Endodermal cell (in vitro differentiated cells): ENCODE data around the gene NAALADL2. TPM values are rescaled to one million over a fixed set of nuclear protein-coding genes. Genes with fewer than 3 reads are reported as not detected.

Source experiments
- DNase-seq: peaks from one replicate; pipeline ENCODE4 v3.0.0-alpha.2; 2017
- H3K27ac ChIP-seq: 2 replicates; pipeline ENCODE4 v1.5.1; 2013; ENCODE audit warnings: mild to moderate bottlenecking, low read depth, low read length, moderate library complexity
- H3K27me3 ChIP-seq: 2 replicates; pipeline ENCODE4 v1.6.1; 2013; ENCODE audit warnings: mild to moderate bottlenecking, low read length, moderate library complexity; ENCODE audit not compliant: insufficient read depth, control insufficient read depth, poor library complexity, severe bottlenecking
- H3K36me3 ChIP-seq: 2 replicates; pipeline ENCODE4 v1.7.0; 2013; ENCODE audit warnings: mild to moderate bottlenecking, low read length, moderate library complexity; ENCODE audit not compliant: control insufficient read depth, insufficient read depth
- H3K4me1 ChIP-seq: one replicate; pipeline ENCODE4 v1.7.0; 2013; ENCODE audit warnings: low read length; ENCODE audit not compliant: control insufficient read depth, insufficient read depth
- H3K4me3 ChIP-seq: 2 replicates; pipeline ENCODE4 v1.5.1; 2013; ENCODE audit warnings: mild to moderate bottlenecking, low read length, moderate library complexity
- H3K9ac ChIP-seq: 2 replicates; pipeline ENCODE4 v1.6.1; 2013; ENCODE audit warnings: mild to moderate bottlenecking, low read length, moderate library complexity; ENCODE audit not compliant: poor library complexity, severe bottlenecking; ENCODE audit errors: extremely low read depth
- H3K9me3 ChIP-seq: 2 replicates; pipeline ENCODE4 v1.6.1; 2013; ENCODE audit warnings: mild to moderate bottlenecking, low read length, moderate library complexity; ENCODE audit not compliant: control insufficient read depth
- H3K27ac Mint-ChIP-seq: 2 replicates; pipeline ENCODE4 v1.8.0; 2020; ENCODE audit warnings: mixed read lengths
- H3K27me3 Mint-ChIP-seq: 2 replicates; pipeline ENCODE4 v1.8.0; 2021; ENCODE audit warnings: mild to moderate bottlenecking, mixed read lengths; ENCODE audit not compliant: insufficient read depth
- H3K36me3 Mint-ChIP-seq: 2 replicates; pipeline ENCODE4 v1.8.0; 2020; ENCODE audit warnings: low read depth, mixed read lengths
- H3K4me1 Mint-ChIP-seq: 2 replicates; pipeline ENCODE4 v1.8.0; 2020; ENCODE audit warnings: mixed read lengths
- H3K4me3 Mint-ChIP-seq: 2 replicates; pipeline ENCODE4 v1.8.0; 2020; ENCODE audit warnings: mild to moderate bottlenecking, moderate library complexity, mixed read lengths
- H3K9me3 Mint-ChIP-seq: 2 replicates; pipeline ENCODE4 v1.8.0; 2020; ENCODE audit warnings: mild to moderate bottlenecking, mixed read lengths
- CTCF ChIP-seq: fragments of 200-600 bp; sonication (generic); conservative IDR thresholded peaks from 2 replicates; pipeline ENCODE4 v1.5.0; 2021; ENCODE audit warnings: antibody characterized with exemption, mild to moderate bottlenecking
- WGBS, 2 experiments: methylation state at CpG; one replicate each; pipeline versions ENCODE4 v1.1.5 to v1.1.7; 2013; ENCODE audit warnings: missing lambda C conversion rate in 2 of 2, mixed read lengths in 1 of 2; ENCODE audit not compliant: insufficient coverage in 1 of 2, insufficient read length in 1 of 2; 5-methylcytosine and 5-hydroxymethylcytosine counted together
- total RNA-seq, 2 donors: library from RNA; stranded (reverse); fragmentation: NEBNext Ultra II Directional in 1 of 2; extraction: Animal tissue kit (Norgen Biotek cat#: 25700) in 1 of 2; gene quantifications; 2 replicates in 1 of 2; 3 replicates in 1 of 2; pipeline ENCODE4 v1.2.1, GENCODE V29; 2021

Gene NAALADL2
- total RNA-seq, 2 donors from 2014 or later: 1.6 to 1.8 TPM

- DNase-seq: no peak
- Histone ChIP-seq H3K9ac (no peak overlapping the region), H3K27me3 (no peaks in the 10 kb centered on the region), H3K4me3 (no peak overlapping the region), H3K4me1 (no peaks in the 10 kb centered on the region), H3K27ac (no peak overlapping the region), H3K9me3 (no peaks in the 10 kb centered on the region), H3K36me3 (no peaks in the 10 kb centered on the region)
- Mint-ChIP-seq H3K4me3 (no peak overlapping the region), H3K27me3 (peaks cover 11% of the 10 kb centered on the region), H3K9me3 (no peaks in the 10 kb centered on the region), H3K4me1 (peaks cover 14% of the 10 kb centered on the region), H3K27ac (no peak overlapping the region), H3K36me3 (no peaks in the 10 kb centered on the region)
- WGBS, 2 experiments: 86% methylated on average over 2 of the region's 2 CpGs; no CpG with 5 or more reads in 1 of the 2 experiments
- TF ChIP-seq CTCF: no peak
These were observed 383.1 kb downstream of the NAALADL2 start for GRCh38 chr3:175242243-175242642.

- Mint-ChIP-seq H3K9me3 (no peaks in the 10 kb centered on the region), H3K4me1 (peaks cover 13% of the 10 kb centered on the region), H3K36me3 (no peaks in the 10 kb centered on the region), H3K4me3 (no peak overlapping the region), H3K27ac (no peak overlapping the region), H3K27me3 (peaks cover 11% of the 10 kb centered on the region)
- TF ChIP-seq CTCF: no peak
- Histone ChIP-seq H3K27ac (no peak overlapping the region), H3K27me3 (no peaks in the 10 kb centered on the region), H3K4me1 (no peaks in the 10 kb centered on the region), H3K4me3 (no peak overlapping the region), H3K9me3 (no peaks in the 10 kb centered on the region), H3K9ac (no peak overlapping the region), H3K36me3 (no peaks in the 10 kb centered on the region)
- 82 to 100% methylated on average over 1 to 3 of the region's 3 CpGs for WGBS, 2 experiments
- no peak for DNase-seq
These were observed 387.1 kb downstream of the NAALADL2 start for GRCh38 chr3:175246234-175246633.

GRCh38 chr3:175246766-175247165 is 387.6 kb downstream of the NAALADL2 start:
- H3K27ac ChIP-seq: no peak overlapping the region
- Mint-ChIP-seq H3K4me3 (no peak overlapping the region), H3K27ac (no peak overlapping the region), H3K4me1 (peaks cover 13% of the 10 kb centered on the region), H3K27me3 (peaks cover 11% of the 10 kb centered on the region), H3K9me3 (no peaks in the 10 kb centered on the region), H3K36me3 (no peaks in the 10 kb centered on the region)
- DNase-seq: no peak
- H3K9me3 ChIP-seq: no peaks in the 10 kb centered on the region
- WGBS, 2 experiments: no CpG with 5 or more reads among the region's 1 CpG
- no peak for TF ChIP-seq CTCF
- H3K4me1 ChIP-seq: no peaks in the 10 kb centered on the region
- no peaks in the 10 kb centered on the region for H3K36me3 ChIP-seq
- no peaks in the 10 kb centered on the region for H3K27me3 ChIP-seq
- no peak overlapping the region for H3K9ac ChIP-seq
- H3K4me3 ChIP-seq: no peak overlapping the region
